Body of pancreas (tissue), 4 donors: ENCODE results near the gene UBE3B. TPM values are rescaled to one million over a fixed set of nuclear protein-coding genes. Genes with fewer than 3 reads are reported as not detected.

Source experiments
- ATAC-seq: fragments of 150-250 bp; one replicate; pipeline ENCODE4 v1.9.1; 2016
- DNase-seq, 4 donors: peaks; one replicate each; pipeline ENCODE4 v3.0.0-alpha.2; 2019
- H3K27ac ChIP-seq, 4 donors: fragments of 200-600 bp; sonication (generic); 1 replicate in 3 of 4; 2 replicates in 1 of 4; pipeline versions ENCODE4 v1.5.1 to v1.6.1; 2016 to 2019; ENCODE audit warnings: mild to moderate bottlenecking in 1 of 4, mixed read lengths in 1 of 4, moderate library complexity in 1 of 4
- H3K27me3 ChIP-seq, 2 donors: fragments of 200-600 bp; sonication (generic); one replicate each; pipeline ENCODE4 v1.6.0; 2016; ENCODE audit warnings: mild to moderate bottlenecking in 1 of 2
- H3K36me3 ChIP-seq, 2 donors: fragments of 200-600 bp; sonication (generic); replicated peaks in 1 of 2; 2 replicates each; pipeline ENCODE4 v1.5.1; 2016; ENCODE audit warnings: low read depth in 2 of 2; ENCODE audit not compliant: insufficient read depth in 1 of 2
- H3K4me1 ChIP-seq: fragments of 200-600 bp; sonication (generic); one replicate; pipeline ENCODE4 v1.6.0; 2016
- H3K4me3 ChIP-seq, 2 donors: fragments of 200-600 bp; sonication (generic); 1 replicate in 1 of 2; 2 replicates in 1 of 2; pipeline ENCODE4 v1.5.1; 2016 to 2019
- H3K9me3 ChIP-seq, 3 donors: fragments of 200-600 bp; sonication (generic); 1 replicate in 2 of 3; 2 replicates in 1 of 3; pipeline ENCODE4 v1.5.1; 2016
- POLR2A ChIP-seq, 3 donors: fragments of 450-650 bp; IDR thresholded peaks; one replicate each; pipeline ENCODE4 v1.6.1; 2016; ENCODE audit warnings: antibody characterized with exemption in 3 of 3, mild to moderate bottlenecking in 2 of 3
- WGBS, 2 donors: methylation state at CpG; one replicate each; pipeline ENCODE4 v1.1.5; 2017; 5-methylcytosine and 5-hydroxymethylcytosine counted together
- intact Hi-C: fragments of 100-400 bp; cut with DNase I; formaldehyde crosslinking; loops from one replicate; pipeline ENCODE4 v1.15.1; 2023
- total RNA-seq, 2 donors: library from RNA; depleted of rRNA; stranded (reverse); fragments of >200 nt; gene quantifications; one replicate each; pipeline ENCODE4 v1.1.0, GENCODE V29; 2016
- TF ChIP-seq, protein P1 (sequence below), 7 experiments: fragments of 450-650 bp in 4 of 7; fragments of 200-600 bp in 3 of 7; sonication (generic) in 3 of 7; IDR thresholded peaks; one replicate each; pipeline ENCODE4 v1.5.1; 2016 to 2019; ENCODE audit warnings: antibody characterized with exemption in 7 of 7

UBE3B gene
- total RNA-seq, 2 donors from 2014 or later = 18.9 to 33.9 TPM

DNA sequence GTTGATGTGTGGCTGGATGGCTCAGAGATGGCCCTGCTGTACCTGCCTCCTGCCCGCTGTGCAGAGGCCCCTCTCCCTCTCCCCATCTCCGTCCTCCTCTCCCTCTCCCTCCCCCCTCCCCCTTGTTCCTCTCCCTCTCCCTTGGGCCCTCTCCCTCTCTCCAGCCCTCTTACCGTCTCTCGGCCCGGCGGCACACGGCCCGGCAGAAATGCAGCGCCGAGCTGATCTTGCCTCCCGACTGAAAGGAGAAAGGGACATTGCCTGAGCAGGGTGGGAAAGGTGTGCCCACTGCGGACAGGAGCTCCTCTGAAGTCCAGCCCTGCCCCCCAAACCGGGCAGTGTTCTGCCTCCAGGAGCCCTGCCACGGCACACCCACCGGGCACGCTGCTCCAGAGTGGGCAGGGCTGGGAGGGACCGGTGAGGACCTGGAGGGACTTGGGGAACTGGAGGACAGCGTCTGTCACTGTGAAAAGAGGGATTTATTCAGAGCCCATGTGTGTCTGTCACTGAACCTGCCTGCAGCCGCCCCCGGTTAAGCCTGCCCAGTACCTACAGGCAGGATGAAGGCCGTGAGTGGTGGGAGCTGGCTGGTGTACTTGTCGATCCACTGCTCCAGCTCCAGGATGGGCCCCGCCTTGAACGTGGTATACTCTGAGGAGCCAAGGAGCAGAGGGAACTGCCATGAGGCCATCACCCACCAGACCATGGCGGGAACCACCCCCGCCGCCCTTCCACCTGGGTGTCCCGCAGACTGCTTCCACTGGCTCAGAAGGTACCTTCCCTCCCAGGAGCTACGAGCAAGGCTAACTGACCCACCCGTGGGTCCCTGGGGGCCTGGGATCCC, 83.7 kb downstream of the UBE3B start:
- WGBS, 2 donors = 89 to 92% methylated on average over 14 to 20 of the region's 30 CpGs
- DNase-seq = no peak
- TF ChIP-seq POLR2A (IDR thresholded peaks at IDR 0.05) = no peak
- TF ChIP-seq, protein P1, sequence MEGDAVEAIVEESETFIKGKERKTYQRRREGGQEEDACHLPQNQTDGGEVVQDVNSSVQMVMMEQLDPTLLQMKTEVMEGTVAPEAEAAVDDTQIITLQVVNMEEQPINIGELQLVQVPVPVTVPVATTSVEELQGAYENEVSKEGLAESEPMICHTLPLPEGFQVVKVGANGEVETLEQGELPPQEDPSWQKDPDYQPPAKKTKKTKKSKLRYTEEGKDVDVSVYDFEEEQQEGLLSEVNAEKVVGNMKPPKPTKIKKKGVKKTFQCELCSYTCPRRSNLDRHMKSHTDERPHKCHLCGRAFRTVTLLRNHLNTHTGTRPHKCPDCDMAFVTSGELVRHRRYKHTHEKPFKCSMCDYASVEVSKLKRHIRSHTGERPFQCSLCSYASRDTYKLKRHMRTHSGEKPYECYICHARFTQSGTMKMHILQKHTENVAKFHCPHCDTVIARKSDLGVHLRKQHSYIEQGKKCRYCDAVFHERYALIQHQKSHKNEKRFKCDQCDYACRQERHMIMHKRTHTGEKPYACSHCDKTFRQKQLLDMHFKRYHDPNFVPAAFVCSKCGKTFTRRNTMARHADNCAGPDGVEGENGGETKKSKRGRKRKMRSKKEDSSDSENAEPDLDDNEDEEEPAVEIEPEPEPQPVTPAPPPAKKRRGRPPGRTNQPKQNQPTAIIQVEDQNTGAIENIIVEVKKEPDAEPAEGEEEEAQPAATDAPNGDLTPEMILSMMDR (IDR thresholded peaks at IDR 0.05) = no peak
- peaks cover under 1% of the 10 kb centered on the region for H3K4me1 ChIP-seq
- H3K27me3 ChIP-seq = no peaks in the 10 kb centered on the region
- no peak for ATAC-seq
- no peak overlapping the region for H3K4me3 ChIP-seq
- H3K36me3 ChIP-seq = peaks cover 0 to 1% of the 10 kb centered on the region in 2 donors
- no peaks in the 10 kb centered on the region for H3K9me3 ChIP-seq
- intact Hi-C loops = no loop called here
- H3K27ac ChIP-seq = no peak overlapping the region

DNA sequence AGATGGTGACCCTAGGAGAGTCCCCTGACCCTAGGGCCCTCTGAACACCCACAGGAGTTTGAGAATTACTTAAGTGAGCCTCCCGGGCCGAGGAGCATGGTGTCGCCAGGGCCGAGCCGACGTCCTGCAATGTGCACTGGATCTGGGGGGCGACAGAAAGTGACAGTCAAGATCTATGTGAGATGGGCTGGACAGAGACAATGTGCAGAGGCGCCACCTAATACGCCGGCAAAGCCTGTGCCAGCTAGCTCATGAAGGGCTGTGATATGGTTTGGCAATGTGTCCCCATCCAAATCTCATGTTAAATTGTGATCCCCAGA, 84.2 kb downstream of the UBE3B start:
- Histone ChIP-seq H3K9me3 (no peaks in the 10 kb centered on the region), H3K27me3 (no peaks in the 10 kb centered on the region), H3K4me1 (no peaks in the 10 kb centered on the region), H3K27ac (no peak overlapping the region), H3K4me3 (no peak overlapping the region), H3K36me3 (peaks cover 0 to 1% of the 10 kb centered on the region in 2 donors)
- intact Hi-C loops = no loop called here
- 94 to 98% methylated on average over 9 to 10 of the region's 10 CpGs for WGBS, 2 donors
- ATAC-seq (no peak), DNase-seq (no peak)
- TF ChIP-seq, protein P1 (IDR thresholded peaks at IDR 0.05) = no peak
- no peak for TF ChIP-seq POLR2A (IDR thresholded peaks at IDR 0.05)

DNA sequence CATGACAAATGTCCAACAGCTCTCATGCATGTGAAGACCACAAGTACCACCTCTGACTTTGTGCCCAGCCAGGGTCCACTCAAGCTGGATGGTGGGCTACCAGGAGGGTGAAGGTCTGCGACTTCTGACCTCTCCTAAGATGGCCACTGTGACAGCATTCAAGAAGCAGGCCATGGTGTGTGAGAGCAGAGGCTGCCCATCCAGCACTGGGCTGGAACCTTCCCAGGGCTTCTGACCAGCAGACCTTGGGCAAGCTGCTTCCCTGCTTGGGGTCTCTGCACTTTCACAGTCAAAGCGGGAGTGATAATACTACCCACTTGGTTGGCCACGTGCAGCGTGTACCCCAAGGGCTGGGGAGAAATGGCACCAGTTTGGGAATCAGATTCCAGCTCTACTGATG, 85.4 kb downstream of the UBE3B start:
- DNase-seq = no peak
- H3K36me3 ChIP-seq = peaks cover 0 to 3% of the 10 kb centered on the region in 2 donors
- no peaks in the 10 kb centered on the region for H3K9me3 ChIP-seq
- 89 to 93% methylated on average over 3 to 4 of the region's 4 CpGs for WGBS, 2 donors
- no peaks in the 10 kb centered on the region for H3K27me3 ChIP-seq
- no peak overlapping the region for H3K4me3 ChIP-seq
- no peaks in the 10 kb centered on the region for H3K4me1 ChIP-seq
- intact Hi-C loops = no loop called here
- no peak for ATAC-seq
- H3K27ac ChIP-seq = no peak overlapping the region
- no peak for TF ChIP-seq POLR2A (IDR thresholded peaks at IDR 0.05)
- TF ChIP-seq, protein P1 (IDR thresholded peaks at IDR 0.05) = no peak

DNA sequence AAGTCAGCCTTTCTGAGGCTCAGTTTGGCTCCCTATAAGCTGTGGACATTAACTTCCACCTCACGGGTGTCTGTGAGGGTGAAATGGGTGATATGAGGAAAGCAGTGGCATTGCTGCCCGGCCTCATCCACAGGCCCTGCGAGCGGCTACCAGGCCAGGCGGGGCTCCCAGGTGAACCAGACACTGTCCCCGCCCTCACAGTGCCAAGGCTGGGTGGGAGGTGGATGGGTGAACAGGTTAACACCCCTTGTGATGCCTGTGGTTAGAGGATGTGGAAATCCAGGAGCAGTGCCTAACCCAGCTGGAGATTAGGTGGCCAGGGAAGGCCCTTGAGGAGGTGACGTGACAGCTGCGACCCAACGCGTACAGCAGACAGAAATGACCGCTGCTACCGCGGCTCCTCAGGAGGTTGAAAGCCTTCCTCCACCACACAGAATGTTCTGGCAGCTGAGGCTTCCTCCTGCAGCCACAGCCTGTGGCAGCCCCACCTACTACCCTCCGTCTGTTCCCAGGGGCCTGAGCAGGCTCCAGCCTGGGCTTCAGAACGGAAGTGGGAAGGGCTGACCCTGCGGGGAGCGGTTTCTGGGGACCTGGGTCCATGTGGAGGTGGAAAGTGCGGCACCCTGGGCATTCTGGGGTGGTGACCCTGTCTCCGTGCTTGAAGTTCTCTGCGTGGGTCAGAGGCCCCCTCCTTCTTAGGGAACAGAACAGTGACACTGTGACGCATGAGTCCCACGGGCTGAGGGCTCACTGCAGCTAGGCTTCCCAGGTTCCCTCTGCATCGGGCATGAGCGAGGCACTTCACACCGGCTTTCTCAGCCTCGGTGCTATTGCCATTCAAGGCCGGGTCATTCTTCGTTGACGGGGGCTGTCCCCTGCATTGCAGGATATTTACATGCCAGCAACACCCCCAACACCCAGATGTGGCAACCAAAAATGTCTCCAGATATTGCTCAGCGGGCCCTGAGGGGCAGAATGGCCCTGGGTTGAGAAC, 86.2 kb downstream of the UBE3B start:
- 87 to 91% methylated on average over 14 to 27 of the region's 30 CpGs for WGBS, 2 donors
- H3K27ac ChIP-seq = no peak overlapping the region
- H3K4me1 ChIP-seq = no peaks in the 10 kb centered on the region
- ATAC-seq = peak; percentile 43
- no peaks in the 10 kb centered on the region for H3K27me3 ChIP-seq
- no peaks in the 10 kb centered on the region for H3K9me3 ChIP-seq
- DNase-seq = no peak
- H3K4me3 ChIP-seq = no peak overlapping the region
- intact Hi-C loops = no loop called here
- H3K36me3 ChIP-seq = peaks cover 0 to 4% of the 10 kb centered on the region in 2 donors
- TF ChIP-seq, protein P1 (IDR thresholded peaks at IDR 0.05) = no peak
- no peak for TF ChIP-seq POLR2A (IDR thresholded peaks at IDR 0.05)
